NB4 (cell line): ENCODE measurements around the gene CHMP1A.

Experiments used
- MYC ChIP-seq: IDR thresholded peaks from 2 replicates; pipeline ENCODE4 v1.6.1; 2011; ENCODE audit warnings: low read depth, low read length
- POLR2A ChIP-seq: IDR thresholded peaks from 2 replicates; pipeline ENCODE4 v1.6.1; 2011; ENCODE audit warnings: mild to moderate bottlenecking; ENCODE audit not compliant: insufficient read length; ENCODE audit errors: extremely low read depth
- TF ChIP-seq, protein P1 (sequence below): IDR thresholded peaks from one replicate; pipeline ENCODE4 v1.5.1; 2012; ENCODE audit warnings: low read depth, low read length
- TF ChIP-seq, protein P2 (sequence below): IDR thresholded peaks from 2 replicates; pipeline ENCODE4 v1.6.1; 2011; ENCODE audit warnings: low read depth, low read length

DNA sequence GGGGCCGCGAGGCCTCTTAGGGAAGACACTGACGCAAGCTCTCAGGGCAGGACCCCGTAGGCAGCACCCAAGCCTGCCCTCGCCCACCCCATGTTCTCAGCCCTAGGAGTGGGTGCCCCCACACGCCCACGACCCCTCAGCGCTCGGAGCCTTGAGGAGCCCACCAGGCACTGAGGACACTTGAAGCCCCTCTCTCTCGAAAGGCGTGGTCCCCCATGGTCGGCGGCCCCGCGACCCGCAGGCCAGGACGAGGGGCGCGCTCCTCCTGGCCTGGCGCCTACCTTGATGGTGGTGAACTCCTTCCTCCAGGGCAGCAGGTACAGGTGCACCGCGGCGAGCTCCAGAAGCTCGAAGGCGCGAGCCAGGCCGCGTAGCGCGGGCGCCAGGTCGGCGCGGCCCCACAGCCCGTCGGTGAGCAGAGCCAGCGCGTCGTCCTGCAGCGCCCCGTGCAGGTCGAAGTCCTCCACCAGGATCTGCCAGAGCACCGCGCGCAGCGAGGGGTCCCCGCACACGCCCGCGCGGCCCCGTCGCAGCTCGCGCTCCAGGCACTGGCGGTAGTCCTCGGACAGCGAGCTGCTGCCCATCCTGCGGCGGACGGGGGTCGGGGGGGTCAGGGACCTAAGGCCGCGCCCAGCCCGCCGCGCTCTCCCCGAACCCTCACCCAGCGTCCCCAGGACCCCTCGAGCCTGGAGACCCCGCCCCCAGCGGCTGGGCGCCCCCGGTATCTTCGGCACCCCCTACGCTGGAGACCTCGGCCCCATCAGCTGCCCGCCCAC is 43.3 kb upstream of the CHMP1A start:
- TF ChIP-seq, protein P1, sequence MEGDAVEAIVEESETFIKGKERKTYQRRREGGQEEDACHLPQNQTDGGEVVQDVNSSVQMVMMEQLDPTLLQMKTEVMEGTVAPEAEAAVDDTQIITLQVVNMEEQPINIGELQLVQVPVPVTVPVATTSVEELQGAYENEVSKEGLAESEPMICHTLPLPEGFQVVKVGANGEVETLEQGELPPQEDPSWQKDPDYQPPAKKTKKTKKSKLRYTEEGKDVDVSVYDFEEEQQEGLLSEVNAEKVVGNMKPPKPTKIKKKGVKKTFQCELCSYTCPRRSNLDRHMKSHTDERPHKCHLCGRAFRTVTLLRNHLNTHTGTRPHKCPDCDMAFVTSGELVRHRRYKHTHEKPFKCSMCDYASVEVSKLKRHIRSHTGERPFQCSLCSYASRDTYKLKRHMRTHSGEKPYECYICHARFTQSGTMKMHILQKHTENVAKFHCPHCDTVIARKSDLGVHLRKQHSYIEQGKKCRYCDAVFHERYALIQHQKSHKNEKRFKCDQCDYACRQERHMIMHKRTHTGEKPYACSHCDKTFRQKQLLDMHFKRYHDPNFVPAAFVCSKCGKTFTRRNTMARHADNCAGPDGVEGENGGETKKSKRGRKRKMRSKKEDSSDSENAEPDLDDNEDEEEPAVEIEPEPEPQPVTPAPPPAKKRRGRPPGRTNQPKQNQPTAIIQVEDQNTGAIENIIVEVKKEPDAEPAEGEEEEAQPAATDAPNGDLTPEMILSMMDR, result no peak
- TF ChIP-seq POLR2A (no peak), MYC (no peak)
- TF ChIP-seq, protein P2, sequence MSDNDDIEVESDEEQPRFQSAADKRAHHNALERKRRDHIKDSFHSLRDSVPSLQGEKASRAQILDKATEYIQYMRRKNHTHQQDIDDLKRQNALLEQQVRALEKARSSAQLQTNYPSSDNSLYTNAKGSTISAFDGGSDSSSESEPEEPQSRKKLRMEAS, result no peak
